ENCODE measurements around the gene DNAH1.

- TF ChIP-seq POLR2A (IDR thresholded peaks at IDR 0.05) (no peak), CTCF (IDR thresholded peaks at IDR 0.05) (no peak)
Measured at GRCh38 chr3:52433328-52433995, 117.3 kb downstream of the DNAH1 start.

Measured in testis (tissue), 2 donors.